ENCODE results near the gene SLC22A12. TPM values are rescaled to one million over a fixed set of nuclear protein-coding genes. Genes with fewer than 3 reads are reported as not detected.
"Not testable (repeated sequence)": the region's sequence is repeated elsewhere in the genome, so short reads cannot be mapped to it uniquely, and the experiment has no call there.

SLC22A12 gene
- total RNA-seq, 1 experiment from 2014 or later: not detected

DNA sequence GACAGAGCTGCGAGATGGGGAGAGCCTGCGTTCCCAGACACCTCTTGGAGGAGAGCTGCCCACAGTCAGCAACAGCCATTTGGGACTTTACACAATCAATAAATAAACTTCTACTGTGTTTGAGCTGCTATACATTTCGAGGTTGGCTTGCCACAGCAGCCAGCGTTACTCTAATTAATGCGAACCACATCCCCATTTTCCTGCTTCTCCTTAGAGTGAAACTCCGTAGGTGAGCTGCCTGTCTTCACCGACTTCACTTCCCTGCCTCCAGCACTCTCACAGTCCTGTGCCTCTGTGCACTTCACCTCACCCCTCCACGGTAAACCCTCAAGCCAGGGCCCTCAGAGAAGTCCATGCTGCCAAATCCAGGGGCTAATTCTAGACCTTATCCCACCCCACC is 5.9 kb upstream of the SLC22A12 start:
- no peak for DNase-seq (ENCODE audit: low read depth)

DNA sequence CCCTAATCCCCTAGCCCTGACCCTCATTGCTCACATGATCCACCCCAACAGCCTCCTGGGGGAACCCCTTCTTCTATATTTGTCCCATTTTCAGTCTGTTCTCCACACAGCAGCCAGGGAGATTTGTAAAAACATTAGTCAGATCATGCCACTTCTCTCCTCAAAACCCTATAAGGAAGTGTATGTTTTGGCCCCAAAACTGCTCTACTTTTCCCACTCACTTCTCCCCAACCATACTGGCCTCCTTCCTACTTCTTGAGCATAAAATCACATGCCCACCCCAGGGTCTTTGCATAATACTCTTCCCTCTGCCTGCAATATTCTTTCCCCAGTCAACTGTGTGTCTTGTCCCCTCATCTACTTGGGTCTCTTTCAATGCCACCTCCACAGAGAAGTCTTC is 4.7 kb upstream of the SLC22A12 start:
- no peak for DNase-seq (ENCODE audit: low read depth)

DNA sequence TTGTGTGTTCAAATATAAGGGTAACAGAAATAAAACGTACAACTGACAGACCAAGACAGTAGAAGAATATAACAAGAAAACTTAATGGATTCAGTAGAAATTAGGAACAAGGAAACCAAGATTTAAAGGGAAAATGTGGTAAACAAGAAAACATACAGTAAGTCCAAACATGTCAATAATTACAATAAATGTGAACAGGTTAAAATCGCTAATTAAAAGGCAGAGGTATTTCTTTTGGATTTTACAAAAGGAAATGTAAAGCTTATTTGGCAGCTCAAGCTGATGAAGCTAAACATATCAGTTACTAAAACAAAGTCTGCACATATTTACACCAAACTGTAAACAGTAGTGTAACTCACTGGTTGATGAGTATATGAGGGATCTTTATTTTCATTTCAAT is 2.3 kb upstream of the SLC22A12 start:
- no peak for DNase-seq (ENCODE audit: low read depth)

DNA sequence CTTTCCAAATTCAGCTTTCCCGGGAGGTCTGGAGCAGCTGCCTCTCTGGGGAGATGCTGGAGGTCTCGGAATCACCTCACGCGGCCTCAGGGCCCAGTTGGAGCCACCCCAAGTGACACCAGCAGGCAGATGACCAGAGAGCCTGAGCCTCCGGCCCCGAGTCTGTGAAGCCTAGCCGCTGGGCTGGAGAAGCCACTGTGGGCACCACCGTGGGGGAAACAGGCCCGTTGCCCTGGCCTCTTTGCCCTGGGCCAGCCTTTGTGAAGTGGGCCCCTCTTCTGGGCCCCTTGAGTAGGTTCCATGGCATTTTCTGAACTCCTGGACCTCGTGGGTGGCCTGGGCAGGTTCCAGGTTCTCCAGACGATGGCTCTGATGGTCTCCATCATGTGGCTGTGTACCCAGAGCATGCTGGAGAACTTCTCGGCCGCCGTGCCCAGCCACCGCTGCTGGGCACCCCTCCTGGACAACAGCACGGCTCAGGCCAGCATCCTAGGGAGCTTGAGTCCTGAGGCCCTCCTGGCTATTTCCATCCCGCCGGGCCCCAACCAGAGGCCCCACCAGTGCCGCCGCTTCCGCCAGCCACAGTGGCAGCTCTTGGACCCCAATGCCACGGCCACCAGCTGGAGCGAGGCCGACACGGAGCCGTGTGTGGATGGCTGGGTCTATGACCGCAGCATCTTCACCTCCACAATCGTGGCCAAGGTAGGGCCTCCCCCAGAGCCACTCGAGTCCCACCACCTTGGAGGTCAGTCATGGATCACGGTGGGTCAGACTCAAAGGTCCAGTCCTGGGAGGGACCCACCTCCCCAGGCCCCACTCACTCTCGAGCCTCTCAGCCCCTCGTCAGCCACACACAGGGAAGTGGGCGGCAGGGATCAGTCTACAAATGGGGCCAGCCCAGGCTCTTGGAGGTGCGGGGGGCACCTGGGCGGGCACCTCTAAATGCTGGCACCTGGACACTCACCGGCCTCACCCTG is 525 bp downstream of the SLC22A12 start:
- no peak for DNase-seq (ENCODE audit: low read depth)

DNA sequence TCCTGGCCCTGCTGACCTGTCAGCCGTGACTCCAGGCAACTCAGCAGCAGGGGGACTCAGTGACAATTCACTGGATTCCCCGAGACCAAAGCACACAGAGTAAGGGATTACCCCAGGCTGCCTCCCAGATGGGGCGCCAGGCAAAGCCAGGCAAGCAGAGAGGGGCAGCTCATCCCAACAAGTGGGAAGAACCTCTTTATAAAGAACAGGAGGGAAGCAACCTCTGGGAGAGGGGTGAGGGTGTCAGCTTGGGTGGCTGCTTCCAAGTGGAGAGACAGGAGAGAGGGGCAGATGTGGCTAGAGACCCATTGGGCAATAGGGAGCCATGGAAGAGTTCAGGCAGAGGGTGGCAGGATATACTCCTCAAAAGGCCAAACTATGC is 1.2 kb downstream of the SLC22A12 start:
- no peak for DNase-seq (ENCODE audit: low read depth)

DNA sequence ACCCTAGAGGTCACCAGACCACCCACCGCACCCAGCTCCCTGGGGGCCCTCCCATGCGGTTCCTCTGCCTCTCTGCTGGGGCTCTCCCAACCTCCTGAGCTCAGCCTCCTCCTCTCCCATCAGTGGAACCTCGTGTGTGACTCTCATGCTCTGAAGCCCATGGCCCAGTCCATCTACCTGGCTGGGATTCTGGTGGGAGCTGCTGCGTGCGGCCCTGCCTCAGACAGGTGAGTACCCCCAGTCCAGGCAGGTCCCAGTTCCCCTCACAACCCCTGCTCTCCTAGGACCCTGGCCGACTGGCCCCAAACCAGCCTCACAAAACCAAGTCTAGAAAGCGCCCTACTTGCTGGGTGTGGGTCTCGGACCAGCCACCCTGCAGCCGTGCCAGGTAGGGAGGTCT is 1.6 kb downstream of the SLC22A12 start:
- DNase-seq (ENCODE audit: low read depth): no peak

DNA sequence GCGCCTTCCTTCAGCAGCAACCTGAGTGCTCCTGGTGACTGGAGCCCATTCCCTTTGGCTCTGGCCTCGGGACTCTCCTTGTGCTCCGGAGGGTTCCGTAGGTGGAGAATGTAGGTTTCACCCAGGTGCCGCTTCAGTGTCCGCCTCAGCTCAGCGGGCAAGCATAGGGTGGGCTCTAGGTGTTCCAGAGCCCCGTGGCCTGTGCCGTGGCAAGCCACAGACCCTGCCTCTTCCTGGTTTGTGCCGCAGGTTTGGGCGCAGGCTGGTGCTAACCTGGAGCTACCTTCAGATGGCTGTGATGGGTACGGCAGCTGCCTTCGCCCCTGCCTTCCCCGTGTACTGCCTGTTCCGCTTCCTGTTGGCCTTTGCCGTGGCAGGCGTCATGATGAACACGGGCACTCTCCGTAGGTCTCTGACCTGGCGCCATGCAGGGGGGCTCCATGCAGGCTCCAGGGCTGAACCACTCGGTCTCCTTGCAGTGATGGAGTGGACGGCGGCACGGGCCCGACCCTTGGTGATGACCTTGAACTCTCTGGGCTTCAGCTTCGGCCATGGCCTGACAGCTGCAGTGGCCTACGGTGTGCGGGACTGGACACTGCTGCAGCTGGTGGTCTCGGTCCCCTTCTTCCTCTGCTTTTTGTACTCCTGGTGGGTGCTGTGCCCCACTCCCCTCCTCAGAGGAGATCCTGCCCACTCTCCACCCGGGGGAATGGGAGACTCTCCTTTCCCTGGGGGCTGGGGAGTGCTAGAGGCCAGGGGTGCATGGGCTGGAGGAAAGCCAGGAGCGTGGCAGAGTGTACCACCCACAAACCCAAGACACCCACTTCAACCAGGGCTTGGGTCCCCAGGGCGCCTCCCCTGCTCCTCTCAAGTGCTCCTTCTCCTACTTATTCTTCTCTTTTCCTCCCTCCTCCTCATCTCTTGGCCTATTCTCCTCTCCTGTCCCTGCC is 2.4 kb downstream of the SLC22A12 start:
- no peak for DNase-seq (ENCODE audit: low read depth)

DNA sequence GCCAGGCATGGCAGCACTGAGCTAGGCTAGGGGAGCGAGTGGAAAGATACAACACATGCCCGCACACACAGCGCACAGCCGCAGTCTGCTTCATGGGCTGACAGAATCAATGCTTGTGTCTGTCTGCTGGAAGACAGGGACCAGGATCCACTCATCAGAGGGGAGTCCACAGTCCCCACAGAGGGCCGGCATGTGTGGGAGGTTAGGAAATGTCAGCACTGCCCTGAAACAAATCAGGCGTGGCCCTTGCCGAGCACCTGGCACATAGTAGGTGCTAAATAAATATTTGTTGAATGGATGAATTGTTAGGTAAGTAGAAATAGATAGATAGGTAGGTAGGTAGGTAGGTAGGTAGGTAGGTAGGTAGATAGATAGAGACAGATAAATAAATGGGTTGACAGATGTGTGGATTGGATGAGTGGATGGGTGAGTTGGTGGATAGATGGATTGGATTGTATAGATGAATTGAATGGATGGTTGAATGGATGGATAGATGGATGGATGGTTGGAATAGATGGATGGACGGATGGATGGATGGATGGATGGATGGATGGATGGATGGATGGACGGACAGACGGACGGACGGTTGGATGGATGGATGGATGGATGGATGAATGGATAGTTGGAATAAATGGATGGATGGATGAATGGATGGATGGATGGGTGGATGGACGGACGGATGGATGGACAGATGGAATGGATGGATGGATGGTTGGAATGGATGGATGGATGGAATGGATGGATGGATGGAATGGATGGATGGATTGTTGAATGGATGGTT is 3.3 kb downstream of the SLC22A12 start:
- DNase-seq (ENCODE audit: low read depth): no peak

DNA sequence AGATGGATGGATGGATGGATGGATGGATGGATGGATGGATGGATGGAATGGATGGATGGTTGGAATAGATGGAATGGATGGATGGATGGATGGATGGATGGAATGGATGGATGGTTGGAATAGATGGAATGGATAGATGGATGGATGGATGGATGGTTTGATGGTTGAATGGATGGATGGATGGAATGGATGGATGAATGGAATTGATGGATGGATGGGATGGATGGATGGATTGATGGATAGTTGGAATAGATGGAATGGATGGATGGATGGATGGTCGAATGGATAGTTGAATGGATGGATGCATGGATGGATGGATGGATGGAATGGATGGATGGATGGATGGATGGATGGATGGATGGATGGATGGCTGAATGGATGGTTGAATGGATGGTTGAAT is 4.9 kb downstream of the SLC22A12 start:
- DNase-seq (ENCODE audit: low read depth): not testable (repeated sequence)

DNA sequence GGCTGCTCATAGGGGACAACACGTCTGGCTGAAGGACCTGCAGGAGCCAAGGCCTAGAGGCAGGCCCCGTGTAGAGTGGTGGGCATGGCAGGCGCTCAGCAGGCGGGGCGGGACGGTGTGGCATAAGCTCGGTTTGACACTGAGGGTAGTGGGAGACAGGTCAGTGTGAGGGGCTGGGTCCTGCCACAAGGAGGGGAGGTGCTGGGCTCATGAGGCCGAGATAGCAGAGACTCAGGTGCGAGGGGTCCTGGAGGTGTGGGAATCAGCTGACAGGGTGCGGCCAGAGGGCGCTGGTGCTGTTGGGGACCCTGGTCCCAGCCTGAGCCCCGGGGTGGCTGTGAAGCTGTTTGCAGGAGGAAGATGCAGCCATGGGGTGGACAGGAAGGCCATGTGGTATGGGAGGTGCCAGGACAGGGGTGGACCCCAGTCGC is 6.7 kb downstream of the SLC22A12 start:
- DNase-seq (ENCODE audit: low read depth): no peak

DNA sequence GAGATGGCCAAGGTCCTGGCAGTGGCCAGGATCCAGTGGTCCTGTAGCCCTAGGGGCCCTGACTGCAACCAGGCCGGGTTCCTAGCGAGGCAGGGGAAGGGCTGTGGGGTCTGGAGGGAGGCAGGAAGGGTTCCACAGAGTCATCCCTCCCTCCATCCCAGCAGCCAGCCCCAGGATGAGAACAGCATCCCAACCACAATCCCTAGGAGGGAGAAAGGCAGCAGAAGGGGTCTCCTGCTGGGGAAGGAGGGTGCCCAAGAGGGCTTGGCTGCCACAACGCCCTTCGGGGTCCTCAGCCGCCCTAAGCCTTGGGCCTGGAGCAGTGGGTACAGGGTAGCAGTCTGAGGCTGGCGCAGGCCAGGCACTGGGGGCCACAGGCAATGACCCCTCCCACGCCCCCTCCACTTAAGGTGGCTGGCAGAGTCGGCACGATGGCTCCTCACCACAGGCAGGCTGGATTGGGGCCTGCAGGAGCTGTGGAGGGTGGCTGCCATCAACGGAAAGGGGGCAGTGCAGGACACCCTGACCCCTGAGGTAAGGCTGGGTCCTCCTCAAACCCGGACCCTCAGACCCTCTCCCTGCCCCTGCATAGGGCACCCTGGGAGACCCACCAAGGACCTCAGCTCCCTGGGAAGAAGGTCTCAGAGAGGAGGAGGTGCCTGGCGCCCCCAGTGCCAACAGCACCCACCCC is 7.2 kb downstream of the SLC22A12 start:
- DNase-seq (ENCODE audit: low read depth): no peak

DNA sequence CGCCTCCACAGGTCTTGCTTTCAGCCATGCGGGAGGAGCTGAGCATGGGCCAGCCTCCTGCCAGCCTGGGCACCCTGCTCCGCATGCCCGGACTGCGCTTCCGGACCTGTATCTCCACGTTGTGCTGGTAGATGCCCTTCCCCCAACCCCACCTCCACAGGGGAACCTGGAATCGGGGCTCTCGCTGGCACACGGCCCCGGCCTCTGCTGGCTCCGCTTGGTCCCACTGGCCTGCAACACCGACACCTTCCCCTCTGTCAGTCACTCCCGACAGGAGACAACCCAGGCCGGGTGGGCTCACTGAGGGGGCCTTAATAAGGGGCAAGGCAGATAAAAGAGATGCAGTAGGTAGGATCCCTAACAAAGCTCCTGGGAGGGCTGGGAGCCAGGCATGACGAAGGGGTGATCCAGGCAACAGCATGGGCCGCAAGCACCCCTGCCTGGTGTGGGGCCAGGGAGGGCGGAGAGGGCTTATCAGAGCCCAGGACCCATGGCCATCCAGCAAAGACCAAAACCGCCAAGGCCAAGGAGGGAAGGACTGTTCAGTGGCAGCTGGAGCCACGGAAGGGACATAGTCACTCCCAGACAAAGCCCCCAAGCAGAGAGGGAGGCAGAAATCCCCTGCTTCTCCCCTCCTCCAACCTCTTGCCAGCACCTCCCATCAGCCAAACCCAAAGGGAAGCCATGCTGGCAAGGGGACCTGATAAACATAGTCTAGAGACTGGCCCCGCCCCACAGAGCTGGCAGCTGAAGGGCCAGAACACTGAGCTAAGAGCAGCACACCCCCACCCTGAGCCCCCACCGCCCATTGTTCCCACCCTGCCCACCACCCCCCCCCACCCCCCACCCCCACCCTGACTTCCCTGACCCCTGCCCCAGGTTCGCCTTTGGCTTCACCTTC is 8.0 kb downstream of the SLC22A12 start:
- DNase-seq (ENCODE audit: low read depth): no peak

DNA sequence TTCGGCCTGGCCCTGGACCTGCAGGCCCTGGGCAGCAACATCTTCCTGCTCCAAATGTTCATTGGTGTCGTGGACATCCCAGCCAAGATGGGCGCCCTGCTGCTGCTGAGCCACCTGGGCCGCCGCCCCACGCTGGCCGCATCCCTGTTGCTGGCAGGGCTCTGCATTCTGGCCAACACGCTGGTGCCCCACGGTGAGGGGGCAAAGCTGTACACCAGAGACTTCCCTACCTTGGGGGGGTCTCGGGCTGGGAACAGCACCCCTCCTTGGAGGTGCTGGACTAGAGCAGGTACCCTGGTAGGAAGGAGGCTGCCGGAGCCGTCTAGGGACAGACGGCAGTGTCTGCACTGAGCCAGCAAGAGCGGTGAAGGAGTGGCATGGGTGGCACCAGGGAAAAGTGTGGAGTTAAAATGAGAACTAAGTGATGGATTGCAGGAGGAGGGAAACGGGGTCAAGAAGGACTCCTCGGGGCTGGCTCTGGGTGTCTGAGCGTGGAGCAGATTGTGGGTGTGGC is 8.7 kb downstream of the SLC22A12 start:
- no peak for DNase-seq (ENCODE audit: low read depth)

DNA sequence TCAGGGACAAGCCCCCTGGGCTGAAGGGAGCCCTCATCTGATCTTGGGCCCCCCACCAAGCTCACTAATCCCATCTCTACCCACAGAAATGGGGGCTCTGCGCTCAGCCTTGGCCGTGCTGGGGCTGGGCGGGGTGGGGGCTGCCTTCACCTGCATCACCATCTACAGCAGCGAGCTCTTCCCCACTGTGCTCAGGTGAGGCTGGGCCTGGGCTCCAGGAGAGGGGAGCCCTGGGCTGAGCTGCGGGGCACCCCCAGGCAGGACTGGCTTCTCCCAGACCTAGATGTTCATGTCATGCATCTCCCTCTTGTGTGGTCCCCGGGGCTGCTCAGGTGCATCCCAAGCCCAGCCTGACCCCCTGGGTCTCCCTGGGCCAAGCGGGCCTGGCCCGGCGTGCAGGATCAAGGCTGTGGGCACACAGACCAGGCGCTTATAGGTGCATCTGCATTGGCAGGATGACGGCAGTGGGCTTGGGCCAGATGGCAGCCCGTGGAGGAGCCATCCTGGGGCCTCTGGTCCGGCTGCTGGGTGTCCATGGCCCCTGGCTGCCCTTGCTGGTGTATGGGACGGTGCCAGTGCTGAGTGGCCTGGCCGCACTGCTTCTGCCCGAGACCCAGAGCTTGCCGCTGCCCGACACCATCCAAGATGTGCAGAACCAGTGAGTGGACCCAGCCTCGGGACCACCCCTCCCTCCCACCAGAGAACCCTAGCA is 9.4 kb downstream of the SLC22A12 start:
- DNase-seq (ENCODE audit: low read depth): no peak

DNA sequence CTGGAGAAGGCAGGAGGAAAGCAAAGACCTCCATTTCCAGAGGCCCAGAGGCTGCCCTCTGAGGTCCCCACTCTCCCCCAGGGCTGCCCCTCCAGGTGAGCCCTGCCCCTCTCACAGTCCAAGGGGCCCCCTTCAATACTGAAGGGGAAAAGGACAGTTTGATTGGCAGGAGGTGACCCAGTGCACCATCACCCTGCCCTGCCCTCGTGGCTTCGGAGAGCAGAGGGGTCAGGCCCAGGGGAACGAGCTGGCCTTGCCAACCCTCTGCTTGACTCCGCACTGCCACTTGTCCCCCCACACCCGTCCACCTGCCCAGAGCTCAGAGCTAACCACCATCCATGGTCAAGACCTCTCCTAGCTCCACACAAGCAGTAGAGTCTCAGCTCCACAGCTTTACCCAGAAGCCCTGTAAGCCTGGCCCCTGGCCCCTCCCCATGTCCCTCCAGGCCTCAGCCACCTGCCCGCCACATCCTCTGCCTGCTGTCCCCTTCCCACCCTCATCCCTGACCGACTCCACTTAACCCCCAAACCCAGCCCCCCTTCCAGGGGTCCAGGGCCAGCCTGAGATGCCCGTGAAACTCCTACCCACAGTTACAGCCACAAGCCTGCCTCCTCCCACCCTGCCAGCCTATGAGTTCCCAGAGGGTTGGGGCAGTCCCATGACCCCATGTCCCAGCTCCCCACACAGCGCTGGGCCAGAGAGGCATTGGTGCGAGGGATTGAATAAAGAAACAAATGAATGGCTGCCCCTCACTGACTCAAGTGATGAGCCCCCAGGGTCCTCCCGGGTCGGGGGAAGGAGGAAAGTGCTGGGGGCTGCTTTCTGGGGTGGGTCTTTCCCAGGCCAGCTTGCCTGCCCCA is 10.8 kb downstream of the SLC22A12 start:
- no peak for DNase-seq (ENCODE audit: low read depth)

DNA sequence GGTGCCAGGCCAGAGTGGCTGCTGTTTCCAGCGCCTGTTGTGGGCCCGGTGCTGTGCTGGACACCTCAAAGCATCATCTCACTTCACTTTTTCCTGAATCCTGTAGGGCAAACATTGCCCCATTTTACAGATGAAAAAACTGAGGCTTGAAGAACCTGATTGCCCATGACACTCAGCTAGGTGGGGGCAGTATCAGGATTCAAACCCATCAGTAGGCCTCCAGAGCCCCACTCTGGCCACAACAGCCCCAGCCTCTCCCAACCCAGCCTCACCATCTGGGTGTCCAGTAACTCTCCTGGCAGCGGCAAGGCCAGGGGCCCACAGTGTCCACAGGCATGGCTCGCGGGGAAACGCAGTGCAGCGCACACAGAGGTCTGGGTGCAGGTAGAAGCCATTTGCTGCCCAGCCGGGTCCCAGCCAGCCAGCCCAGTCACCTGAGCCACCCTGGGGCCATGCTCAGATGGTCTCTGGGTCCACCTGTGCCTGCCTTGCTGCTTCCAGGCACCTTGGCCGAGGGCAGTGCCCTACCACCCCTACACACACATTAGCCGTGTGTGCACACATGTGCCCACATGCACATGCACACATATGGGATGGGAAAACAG is 11.5 kb downstream of the SLC22A12 start:
- no peak for DNase-seq (ENCODE audit: low read depth)

DNA sequence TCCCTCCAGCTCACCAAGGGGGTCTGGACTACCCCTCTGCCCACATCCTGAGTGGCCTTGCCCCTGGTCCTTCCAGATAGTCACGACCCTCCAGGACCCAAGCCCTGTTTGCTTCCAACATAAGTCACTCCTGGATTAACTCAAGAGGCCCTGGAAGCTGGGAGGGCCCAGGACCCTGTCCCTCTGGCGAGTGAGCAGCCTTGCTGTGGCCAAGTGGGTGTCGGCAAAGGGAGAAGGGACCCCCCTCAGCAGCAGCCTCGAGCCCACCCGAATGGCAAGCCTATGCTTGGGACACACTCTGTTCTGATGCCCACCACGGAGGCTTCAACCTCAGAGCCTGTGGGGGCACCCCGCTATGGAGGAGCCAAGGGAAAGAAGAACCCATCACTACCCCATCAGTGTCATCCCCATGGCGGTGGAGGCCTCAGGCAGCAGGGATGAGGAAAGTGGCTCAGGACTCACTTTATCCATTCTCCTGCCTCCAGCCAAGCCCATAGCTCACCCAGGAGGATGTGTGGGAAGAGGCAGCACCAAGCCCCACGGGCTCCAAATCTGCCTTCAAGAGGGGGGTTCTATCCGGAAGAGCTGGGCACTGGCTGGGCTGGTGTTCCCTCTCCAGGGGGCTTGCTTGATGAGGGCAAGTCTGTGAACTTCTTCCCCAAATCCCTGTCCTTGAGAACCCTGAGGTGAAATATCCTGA is 12.5 kb downstream of the SLC22A12 start:
- DNase-seq (ENCODE audit: low read depth): no peak

All from LHCN-M2 (cell line).